G401.6 (cell line): ENCODE data around the gene CNNM3.
"Not testable (repeated sequence)": the region's sequence is repeated elsewhere in the genome, so short reads cannot be mapped to it uniquely, and the experiment has no call there.

Experiments
- FAIRE-seq: peaks from 2 replicates; lab custom pipeline; 2012; peaks lifted over from hg19 to GRCh38; lab: Jason Lieb, UNC

CNNM3 gene

DNA sequence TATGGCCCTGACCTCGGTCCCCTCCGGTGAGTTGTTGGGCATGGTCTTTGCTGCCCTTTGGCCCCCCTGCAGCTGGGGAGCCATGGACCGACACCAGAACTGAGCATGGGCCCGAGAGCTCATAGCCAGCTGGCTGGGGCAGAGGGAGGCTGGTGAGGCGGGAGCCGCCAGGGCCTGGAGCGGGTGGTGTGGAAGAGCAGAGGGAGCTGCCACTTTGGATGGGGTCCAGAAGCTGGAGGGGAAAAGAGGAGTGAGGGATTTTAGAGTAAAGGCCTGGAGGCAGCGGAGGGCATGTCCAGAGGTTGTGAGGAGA, 16.5 kb upstream of the CNNM3 start:
- FAIRE-seq: no peak

DNA sequence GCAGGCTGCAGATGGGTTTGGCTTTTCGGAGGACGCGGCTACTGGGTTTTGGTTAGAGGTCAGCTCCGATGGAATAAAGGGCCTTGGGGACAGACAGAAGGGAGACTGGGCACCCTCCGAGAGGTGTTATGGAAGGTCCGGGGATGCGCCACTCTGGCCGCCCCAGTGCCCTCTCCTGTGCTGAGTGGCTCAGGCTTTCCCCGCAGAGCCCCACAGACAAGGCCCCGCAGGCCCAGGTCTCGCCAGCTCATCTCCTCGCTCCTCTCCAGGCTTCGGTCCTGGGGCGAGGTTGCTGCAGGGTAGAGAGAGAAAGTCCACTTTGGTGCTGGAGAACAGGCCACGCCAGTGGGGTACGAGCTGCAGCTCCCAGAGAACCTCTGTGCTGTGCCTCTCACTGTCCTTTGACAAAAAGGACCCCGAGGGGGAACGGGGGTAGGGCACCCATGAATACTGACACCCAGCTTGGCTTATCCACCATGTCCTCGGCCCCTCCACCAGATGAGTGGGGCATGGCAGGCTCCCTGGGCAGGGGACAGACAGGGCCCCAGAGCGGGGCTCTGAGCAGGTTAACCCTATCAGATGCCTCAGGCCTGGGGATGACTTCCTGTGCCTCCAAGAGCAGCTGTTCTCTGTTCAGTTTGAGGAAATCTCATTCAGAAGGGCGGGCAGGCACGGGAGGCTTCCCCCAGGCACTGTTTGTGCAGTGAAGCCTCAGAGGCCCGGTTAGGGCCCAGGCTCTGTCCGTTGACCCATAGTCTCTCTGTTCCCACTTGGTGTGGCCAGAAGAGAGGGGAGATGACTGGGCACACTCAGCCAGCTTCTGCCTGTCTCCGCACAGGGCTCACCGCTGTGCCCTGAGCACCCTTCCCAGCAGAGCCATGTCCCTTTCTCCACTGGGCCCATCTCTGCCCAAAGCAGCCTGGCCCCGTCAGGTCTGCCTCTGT, 15.7 kb upstream of the CNNM3 start:
- no peak for FAIRE-seq

DNA sequence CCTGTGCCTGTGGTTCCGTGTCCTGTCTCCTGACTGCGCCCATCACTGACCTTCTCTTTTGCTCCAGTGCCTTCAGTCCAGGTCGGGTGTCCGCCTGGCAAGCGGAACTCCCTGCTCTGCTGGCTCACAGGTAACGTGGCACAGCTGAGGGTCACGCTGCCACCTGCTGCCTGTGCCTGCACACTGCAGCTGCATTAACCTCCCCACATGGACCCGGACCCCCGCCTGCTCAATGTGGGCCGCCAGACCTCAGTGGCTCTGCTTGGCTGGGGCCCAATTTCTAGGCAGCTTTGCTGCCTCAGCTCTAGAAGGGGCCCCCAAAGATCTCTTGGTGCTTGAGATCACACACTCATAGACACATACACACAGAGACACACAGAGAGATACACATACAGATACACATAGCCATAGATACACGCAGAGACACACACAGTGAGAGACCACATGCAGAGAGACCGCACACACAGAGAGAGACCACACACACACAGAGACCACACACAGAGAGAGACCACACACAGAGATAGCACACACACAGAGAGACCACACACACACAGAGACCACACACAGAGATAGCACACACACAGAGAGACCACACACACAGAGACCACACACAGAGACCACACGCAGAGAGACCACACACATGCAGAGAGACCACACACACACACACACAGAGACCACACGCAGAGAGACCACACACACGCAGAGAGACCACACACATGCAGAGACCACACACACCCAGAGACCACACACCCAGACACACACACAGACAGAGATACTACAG, 14.9 kb upstream of the CNNM3 start:
- FAIRE-seq: no peak

DNA sequence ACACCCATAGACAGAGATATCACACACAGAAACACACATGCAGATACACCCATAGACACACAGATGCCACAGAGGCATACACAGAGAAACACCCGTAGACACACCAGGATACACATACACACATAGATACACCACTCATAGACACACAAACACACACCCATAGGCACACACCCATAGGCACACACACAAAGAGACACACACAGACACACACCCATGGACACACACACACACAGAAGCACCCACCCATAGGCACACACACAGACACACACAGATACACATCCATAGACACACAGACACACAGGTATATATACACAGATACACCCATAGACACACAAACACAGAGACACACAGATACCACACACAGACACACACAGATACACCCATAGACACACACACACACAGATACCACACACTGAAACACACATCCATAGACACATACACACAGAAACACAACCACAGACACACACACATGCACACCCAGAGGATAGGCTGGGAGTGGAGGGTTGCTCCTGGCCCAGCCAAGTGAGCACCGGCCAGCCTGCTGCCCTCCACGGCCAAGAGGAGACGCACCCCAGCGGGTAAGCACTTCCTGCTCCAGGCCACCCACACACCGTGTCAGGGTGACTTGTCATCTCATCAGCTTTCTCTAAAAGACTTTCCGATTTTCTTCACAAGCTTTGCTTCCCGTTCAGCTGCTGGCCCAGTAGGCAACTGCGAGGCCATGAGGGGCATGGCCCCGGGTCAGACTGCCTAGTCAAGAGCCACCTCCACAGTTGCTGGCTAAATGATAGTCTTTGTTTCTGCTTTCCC, 14.1 kb upstream of the CNNM3 start:
- FAIRE-seq: no peak

DNA sequence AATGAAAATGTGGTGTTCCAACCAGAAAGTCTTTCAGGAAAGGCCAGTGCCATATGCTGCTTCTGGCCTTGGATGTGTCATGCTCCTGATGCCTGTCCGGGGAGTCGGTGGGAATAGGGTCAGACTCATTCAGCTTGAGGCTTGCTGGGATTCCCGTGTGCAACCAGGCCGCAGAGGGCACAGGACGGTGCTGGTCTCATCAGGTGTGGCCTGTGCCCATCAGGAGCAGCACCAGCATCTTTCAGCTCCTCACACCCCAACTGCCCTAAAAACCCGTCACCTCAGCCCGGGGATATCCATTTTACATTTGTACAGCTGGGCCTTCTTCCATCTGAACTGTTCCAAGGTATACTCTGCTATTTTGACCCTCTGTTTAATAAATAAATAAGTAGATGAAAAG, 13.3 kb upstream of the CNNM3 start:
- FAIRE-seq: no peak

DNA sequence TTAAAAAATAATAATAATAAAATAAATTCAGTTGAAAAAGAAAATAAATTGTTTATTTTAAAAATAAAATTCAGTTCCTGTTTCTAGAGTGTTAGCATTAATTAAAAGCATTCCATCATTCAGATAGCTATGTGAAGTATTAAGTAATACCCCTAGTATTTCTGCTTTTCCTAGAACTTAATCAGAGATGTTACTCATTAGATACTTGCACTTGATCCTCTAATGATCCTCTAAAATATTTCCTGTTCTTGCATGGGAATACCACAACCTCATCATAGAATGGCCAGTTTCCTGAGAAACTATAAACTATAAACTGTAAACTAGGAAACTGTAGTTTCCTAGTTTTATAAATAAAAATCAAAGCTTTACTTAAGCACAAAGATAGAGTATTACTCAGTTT, 11.1 kb upstream of the CNNM3 start:
- FAIRE-seq: no peak

DNA sequence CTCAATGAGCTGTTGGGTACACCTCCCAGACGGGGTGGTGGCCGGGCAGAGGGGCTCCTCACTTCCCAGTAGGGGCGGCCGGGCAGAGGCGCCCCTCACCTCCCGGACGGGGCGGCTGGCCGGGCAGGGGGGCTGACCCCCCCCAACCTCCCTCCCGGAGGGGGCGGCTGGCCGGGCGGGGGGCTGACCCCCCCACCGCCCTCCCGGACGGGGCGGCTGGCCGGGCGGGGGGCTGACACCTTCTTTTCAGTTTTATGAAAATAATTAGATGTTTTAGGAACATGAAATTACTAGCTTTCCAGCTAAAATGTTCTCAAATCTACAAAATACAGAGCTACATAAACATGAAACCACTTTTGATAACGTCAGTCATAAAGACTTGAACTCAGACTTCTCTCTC, 10.1 kb upstream of the CNNM3 start:
- not testable (repeated sequence) for FAIRE-seq

DNA sequence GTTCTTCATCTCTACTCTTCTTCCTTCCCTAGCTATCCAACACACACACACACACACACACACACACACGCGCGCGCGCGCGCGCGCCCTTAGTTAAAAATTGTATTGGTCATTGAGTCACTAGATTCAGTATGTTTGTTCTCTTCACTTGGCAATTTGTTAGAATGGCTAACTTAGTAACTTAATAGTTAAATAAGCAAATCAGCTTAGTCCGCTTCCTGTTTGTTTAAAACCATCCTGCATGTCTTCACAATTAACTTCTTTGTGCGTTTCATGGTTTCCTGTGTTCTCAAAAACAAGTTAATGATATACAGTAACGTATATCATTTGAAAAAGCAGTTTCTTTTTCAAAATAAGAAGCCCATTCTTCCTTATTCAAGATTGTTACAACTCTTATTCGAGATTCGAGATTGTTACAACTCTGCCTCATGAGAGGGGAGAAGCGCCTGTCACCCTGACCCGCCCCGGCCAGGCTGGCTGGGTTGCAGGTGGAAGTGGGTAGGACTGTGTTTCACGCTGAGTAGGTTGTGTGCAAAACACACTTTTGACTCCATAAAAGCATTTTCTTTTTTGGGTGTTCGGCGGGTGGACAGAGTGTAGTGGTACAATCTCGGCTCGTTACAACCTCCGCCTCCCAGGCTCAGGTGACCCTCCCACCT, 9.5 kb upstream of the CNNM3 start:
- FAIRE-seq: no peak

DNA sequence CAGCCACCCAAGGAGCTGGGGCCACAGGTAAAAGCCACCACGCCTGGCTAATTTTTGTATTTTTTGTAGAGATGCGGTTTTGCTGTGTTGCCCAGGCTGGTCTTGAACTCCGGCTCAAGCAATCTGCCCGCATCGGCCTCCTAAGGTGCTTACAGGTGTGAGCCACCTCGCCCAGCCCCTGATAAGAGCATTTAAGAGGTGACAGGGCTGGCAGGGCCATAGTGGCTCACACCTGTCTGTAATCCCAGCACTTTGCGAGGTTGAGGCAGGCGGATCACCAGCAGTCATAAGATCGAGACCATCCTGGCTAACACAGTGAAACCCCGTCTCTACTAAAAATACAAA, 9.0 kb upstream of the CNNM3 start:
- no peak for FAIRE-seq

DNA sequence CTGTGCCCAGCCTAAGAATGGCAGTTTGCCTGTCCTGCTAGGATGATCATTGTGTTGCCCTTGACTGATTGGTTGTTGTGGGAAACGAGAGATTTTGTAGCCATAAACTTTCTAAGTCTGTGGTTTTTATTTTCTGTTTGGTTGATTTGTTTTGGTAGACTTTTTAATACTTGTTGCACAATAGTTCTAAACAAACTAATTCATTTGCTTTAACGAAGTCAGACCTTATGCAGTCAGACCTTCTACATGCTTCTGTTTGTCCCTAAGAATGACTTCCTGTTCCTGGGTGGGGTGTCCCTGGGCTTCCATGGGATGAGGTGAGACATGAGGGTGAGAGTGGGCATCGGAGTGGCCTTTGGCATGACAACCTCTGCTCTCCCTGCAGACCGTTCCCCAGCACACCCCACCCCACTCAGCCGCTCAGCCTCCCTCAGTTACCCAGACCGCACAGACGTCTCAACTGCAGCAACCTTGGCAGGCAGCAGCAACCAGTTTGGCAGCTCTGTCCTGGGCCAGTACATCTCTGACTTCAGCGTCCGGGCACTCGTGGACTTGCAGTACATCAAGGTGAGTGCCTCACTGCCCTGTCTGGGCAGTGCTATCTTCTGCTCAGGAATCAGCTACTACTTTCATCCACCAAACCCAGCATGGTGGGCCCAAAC, 7.8 kb upstream of the CNNM3 start:
- FAIRE-seq: no peak

DNA sequence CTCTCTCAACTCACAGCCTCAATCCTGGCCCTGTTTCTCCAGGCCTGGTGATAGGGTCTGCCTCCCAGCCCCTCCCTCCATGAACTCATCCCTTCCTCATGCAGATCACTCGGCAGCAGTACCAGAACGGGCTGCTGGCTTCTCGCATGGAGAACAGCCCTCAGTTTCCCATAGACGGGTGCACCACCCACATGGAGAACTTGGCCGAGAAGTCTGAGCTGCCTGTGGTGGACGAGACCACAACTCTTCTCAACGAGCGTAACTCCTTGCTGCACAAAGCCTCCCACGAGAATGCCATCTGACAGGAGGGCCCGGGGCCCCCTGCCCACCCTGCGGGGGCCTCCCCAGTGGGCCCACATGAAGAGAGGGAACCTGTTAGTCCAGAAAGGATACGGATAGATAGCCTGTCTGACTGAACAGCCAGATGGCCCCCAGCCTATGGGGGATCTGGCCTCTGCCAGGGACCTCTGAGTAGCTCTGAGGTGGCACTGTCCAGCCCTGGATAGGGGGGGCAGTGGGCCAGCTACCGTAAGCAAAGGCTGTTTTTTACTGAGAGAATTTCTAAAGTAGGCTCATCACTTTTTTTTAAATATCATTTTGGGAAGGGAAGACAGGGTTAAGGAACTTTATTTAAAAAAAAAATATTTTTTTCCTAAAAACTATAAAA, 6.7 kb upstream of the CNNM3 start:
- FAIRE-seq: no peak

DNA sequence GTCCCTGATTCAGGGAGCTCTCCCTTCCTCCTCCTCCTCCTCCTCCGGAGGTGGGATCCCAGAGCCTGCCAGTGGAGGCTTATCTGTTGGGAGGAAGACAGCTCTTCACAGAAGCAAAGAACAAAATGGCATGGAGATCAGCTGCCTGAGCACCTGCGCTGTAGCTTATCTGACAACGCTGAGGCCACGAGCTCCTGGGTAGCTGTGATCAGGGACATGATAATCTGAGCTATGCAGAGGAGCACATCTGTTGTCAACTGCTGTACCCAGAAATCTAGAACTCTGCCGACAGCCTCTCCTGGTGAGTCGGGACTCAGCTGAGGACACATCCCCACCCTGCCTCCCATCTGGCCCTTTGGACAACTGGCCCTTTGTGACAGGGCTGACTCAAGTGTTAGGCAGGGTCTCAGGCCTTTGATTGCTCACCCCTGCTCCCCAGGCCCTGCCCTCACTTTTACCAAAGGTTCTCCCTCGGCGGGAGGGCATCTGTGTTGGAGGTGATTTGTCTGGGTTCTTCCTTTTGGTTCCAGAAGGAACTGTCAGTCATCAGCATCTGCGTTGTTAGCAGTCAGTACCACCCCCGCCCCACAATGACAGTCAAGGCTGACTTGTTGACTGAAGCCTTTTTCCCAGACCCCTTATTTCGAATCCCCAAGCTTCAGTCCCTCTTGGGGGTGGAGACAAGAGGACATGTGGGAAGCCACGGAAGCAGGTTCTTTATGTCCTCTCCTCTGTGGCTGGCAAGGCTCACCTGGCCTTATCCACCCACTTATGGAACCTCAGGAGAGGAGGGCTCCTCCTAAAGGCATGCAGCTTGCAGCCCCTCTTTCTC, 5.9 kb upstream of the CNNM3 start:
- FAIRE-seq: no peak

DNA sequence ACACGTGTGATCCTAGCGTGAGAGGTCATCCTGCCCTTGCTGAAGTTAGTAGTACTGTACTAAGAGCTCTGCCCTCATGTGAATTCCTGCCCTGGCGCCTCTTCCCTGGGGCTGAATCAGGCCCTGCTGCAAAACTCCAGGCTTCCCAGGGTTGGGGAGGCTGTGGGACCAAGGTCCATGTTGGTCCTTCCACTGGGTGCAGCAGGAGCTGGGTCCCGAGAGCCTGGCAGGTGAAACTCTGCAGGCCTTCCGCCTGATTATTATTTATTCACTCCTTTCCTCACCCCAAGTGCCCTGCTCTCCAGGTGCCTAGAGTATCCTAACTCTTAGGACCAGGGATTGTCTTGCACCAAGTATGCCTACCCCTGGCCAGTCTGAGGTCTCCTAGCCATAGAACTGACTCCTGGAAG, 5.3 kb upstream of the CNNM3 start:
- no peak for FAIRE-seq

DNA sequence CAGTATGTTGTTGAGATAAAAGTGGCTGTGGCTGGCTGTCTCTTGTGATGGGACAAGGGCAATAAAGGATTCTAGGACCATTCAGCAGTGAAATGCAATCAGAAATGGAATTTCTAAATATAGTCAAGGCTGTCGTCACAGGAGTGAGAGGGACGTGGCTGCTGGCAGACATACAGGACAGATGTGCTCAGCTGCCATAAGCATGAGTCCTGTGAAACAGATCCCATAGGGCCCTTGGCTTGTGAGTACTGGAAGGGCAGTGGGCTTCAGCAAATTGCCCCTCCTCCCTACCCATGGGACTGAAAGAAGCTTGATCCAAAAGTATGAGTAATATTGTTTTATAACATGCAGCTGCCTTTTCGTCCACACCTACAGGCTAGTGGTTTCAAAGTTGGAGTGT, 4.2 kb upstream of the CNNM3 start:
- FAIRE-seq: no peak

DNA sequence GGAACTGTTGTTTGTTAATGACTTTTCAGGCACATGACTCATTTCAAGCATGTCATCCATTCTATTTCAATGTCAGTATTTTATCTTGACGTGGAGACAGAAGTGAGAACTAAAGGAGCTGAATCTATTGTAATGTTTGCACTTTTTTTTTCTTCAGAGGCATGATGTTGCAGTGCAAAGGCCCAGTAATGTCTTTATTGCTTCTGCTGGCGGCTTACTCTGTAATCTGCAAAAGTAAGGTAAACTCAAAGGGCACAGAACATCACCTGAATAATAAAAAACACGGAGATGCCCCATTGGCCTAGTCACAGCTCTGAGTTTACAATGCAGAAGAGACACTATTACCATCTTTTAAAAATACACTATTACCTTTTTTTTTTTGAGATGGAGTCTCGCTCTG, 2.4 kb upstream of the CNNM3 start:
- FAIRE-seq: no peak

DNA sequence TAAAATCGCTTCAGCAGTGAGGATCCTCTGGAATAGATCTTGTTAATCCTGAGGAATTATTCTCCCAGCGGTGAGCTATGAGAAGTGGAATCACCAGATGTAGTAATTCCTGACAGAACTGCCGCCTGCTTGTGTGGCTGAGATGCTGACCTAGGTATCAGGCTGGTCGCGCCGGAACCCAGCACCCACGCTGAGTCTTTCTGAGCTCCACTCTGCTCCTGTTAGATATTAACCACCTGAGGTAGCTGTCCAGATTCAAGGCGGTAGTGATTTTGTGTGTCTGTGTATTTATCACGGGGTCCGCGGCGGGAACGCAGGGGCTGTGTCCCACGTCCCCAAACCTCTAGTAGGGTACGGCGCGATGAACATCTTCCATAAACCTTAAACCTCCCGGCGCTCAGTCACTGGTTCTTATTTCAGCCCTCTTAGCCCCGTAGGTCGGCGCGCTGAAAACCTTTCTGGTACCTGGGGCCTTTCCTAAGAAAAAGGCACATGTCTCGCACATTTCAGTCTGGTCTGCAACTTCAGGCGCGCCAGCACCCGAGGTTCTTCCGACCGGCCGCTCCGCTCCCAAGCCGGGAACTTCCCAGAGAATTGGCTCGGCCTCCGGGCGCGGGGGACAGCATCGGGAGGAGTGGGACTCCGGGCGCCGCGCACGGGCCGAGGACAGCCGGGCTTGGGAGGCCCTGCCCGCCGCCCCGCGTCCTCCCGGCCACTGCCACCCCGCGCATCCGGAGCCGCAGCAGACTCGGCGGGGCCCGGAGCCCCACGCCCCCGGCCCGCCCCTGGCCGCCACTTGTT, 542 bp upstream of the CNNM3 start:
- FAIRE-seq: no peak

DNA sequence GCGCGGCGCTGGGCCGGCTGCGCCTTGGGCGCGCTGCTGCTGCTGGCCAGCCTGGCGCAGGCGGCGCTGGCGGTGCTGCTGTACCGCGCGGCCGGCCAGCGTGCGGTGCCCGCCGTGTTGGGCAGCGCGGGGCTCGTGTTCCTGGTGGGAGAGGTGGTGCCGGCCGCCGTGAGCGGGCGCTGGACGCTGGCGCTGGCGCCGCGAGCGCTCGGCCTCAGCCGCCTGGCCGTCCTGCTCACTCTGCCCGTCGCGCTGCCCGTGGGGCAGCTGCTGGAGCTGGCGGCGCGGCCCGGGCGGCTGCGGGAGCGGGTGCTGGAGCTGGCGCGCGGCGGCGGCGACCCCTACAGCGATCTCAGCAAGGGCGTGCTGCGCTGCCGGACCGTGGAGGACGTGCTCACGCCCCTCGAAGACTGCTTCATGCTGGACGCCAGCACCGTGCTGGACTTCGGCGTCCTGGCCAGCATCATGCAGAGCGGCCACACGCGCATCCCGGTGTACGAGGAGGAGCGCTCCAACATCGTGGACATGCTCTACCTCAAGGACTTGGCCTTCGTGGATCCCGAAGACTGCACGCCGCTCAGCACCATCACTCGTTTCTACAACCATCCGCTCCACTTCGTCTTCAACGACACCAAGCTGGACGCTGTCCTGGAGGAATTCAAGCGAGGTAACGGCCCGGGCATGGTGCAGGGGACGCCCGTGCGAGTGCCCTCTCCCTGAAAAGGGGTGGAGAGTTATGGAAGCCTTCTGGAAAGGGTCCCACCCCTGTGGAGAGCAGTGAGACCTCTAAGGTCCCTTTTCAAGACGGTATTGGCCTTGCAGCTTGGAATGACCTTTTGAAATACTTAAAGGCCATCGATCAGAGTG, 1.0 kb downstream of the CNNM3 start:
- no peak for FAIRE-seq

DNA sequence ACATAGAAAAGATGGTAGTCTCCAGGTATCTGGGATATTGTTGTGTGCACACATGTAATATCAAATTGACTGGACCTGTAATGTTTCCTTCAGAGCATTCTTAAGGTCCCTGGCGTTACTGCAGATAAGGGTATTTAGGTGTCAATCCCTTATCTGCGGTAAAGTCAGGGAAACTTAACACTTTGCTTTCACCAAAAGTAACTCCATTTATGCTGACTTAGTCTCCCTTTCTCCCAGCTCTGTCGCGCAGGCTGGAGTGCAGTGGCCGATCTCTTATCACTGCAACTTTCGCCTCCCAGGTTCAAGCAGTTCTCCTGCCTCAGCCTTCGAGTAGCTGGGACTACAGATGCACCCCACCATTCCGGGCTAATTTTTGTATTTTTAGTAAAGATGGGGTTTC, 1.8 kb downstream of the CNNM3 start:
- no peak for FAIRE-seq
